HFF-Myc (cell line): Measurements from ENCODE around the gene CHRNA4.

Experiments used
- DNase-seq: peaks from one replicate; pipeline ENCODE4 v3.0.0-alpha.2; 2011; ENCODE audit warnings: low read depth; ENCODE audit errors: extremely low read depth
- H3K4me3 ChIP-seq: replicated peaks from 2 replicates; pipeline ENCODE4 v1.5.1; 2011; ENCODE audit warnings: low read depth, mild to moderate bottlenecking, control low read depth, low read length
- CTCF ChIP-seq: IDR thresholded peaks from 2 replicates; pipeline ENCODE4 v1.5.1; 2012; ENCODE audit warnings: mild to moderate bottlenecking, low read depth, low read length, control low read depth; ENCODE audit errors: missing control alignments

The CHRNA4 gene

GRCh38 chr20:63361519-63362435 lies 628 bp upstream of the CHRNA4 start:
- DNase-seq: no peak
- H3K4me3 ChIP-seq: no peak overlapping the region
- no peak for TF ChIP-seq CTCF

GRCh38 chr20:63359937-63360849 lies 956 bp downstream of the CHRNA4 start:
- no peak for DNase-seq
- H3K4me3 ChIP-seq: no peak overlapping the region
- TF ChIP-seq CTCF: no peak

- no peak for DNase-seq
- TF ChIP-seq CTCF: no peak
- H3K4me3 ChIP-seq: no peak overlapping the region
These were observed 1.8 kb downstream of the CHRNA4 start for GRCh38 chr20:63359164-63359934.

GRCh38 chr20:63357921-63358905 lies 2.9 kb downstream of the CHRNA4 start:
- no peak for TF ChIP-seq CTCF
- H3K4me3 ChIP-seq: no peak overlapping the region
- DNase-seq: no peak

GRCh38 chr20:63356931-63357879 lies 3.9 kb downstream of the CHRNA4 start:
- TF ChIP-seq CTCF: no peak
- no peak for DNase-seq
- no peak overlapping the region for H3K4me3 ChIP-seq
